Neural progenitor cell (in vitro differentiated cells): ENCODE data around the gene TOMM20L. TPM values are rescaled to one million over a fixed set of nuclear protein-coding genes. Genes with fewer than 3 reads are reported as not detected.
A peak's percentile ranks its signal among the peaks of the same experiment; 100 is the strongest.

Source experiments
- DNase-seq: peaks from one replicate; pipeline ENCODE4 v3.0.0-alpha.2; 2016; ENCODE audit warnings: low spot score
- H2AFZ ChIP-seq: fragments of 200-600 bp; sonication (generic); replicated peaks from 2 replicates; pipeline ENCODE4 v1.6.1; 2016; ENCODE audit warnings: antibody characterized with exemption
- H3F3A ChIP-seq: fragments of 200-600 bp; sonication (generic); 2 replicates; pipeline ENCODE4 v1.6.1; 2016; ENCODE audit warnings: antibody characterized with exemption, low read depth
- H3K27ac ChIP-seq: fragments of 200-600 bp; sonication (generic); 2 replicates; pipeline ENCODE4 v1.5.1; 2016; ENCODE audit warnings: mild to moderate bottlenecking
- H3K27me3 ChIP-seq: fragments of 200-600 bp; sonication (generic); 2 replicates; pipeline ENCODE4 v1.6.1; 2016; ENCODE audit warnings: mild to moderate bottlenecking, moderate library complexity
- H3K36me3 ChIP-seq: fragments of 200-600 bp; sonication (generic); 2 replicates; pipeline ENCODE4 v1.5.1; 2016
- H3K4me1 ChIP-seq: fragments of 200-600 bp; sonication (generic); 2 replicates; pipeline ENCODE4 v1.6.1; 2016; ENCODE audit warnings: mixed run types
- H3K4me2 ChIP-seq: fragments of 200-600 bp; sonication (generic); 2 replicates; pipeline ENCODE4 v1.6.1; 2016
- H3K4me3 ChIP-seq: fragments of 200-600 bp; sonication (generic); 2 replicates; pipeline ENCODE4 v1.5.1; 2016
- H3K79me2 ChIP-seq: fragments of 200-600 bp; sonication (generic); 2 replicates; pipeline ENCODE4 v1.6.1; 2016; ENCODE audit warnings: low read depth
- H3K9ac ChIP-seq: fragments of 200-600 bp; sonication (generic); 2 replicates; pipeline ENCODE4 v1.6.1; 2016
- H3K9me3 ChIP-seq: fragments of 200-600 bp; sonication (generic); 2 replicates; pipeline ENCODE4 v1.5.1; 2016; ENCODE audit warnings: low read depth
- H4K20me1 ChIP-seq: fragments of 200-600 bp; sonication (generic); 2 replicates; pipeline ENCODE4 v1.6.1; 2016; ENCODE audit warnings: low read depth
- H3K27ac Mint-ChIP-seq: 3 replicates; pipeline ENCODE4 v1.8.0; 2021; ENCODE audit warnings: mixed read lengths
- H3K27me3 Mint-ChIP-seq: 2 replicates; pipeline ENCODE4 v1.8.0; 2022; ENCODE audit warnings: low read depth, mild to moderate bottlenecking, inconsistent platforms, moderate library complexity, mixed read lengths; ENCODE audit not compliant: insufficient read depth
- H3K36me3 Mint-ChIP-seq: 3 replicates; pipeline ENCODE4 v1.8.0; 2021; ENCODE audit warnings: mixed read lengths
- H3K4me1 Mint-ChIP-seq: 3 replicates; pipeline ENCODE4 v1.8.0; 2021; ENCODE audit warnings: mixed read lengths
- H3K4me3 Mint-ChIP-seq: 3 replicates; pipeline ENCODE4 v1.8.0; 2021; ENCODE audit warnings: mild to moderate bottlenecking, moderate library complexity, mixed read lengths
- H3K9me3 Mint-ChIP-seq: 3 replicates; pipeline ENCODE4 v1.8.0; 2020; ENCODE audit warnings: mixed read lengths
- EZH2 ChIP-seq: fragments of 200-600 bp; sonication (generic); IDR thresholded peaks from 2 replicates; pipeline ENCODE4 v1.6.1; 2017; ENCODE audit warnings: antibody characterized with exemption, mild to moderate bottlenecking, moderate library complexity
- EZH2phosphoT487 ChIP-seq: fragments of 200-600 bp; sonication (generic); IDR thresholded peaks from 2 replicates; pipeline ENCODE4 v1.6.1; 2017; ENCODE audit warnings: antibody characterized with exemption
- total RNA-seq: library from RNA; depleted of rRNA; stranded (reverse); fragments of >200 nt; gene quantifications from 2 replicates; pipeline ENCODE4 v1.2.3, GENCODE V29; 2015; ENCODE audit warnings: low replicate concordance
- TF ChIP-seq, protein P1 (sequence below): fragments of 200-600 bp; sonication (generic); IDR thresholded peaks from 2 replicates; pipeline ENCODE4 v1.5.1; 2017; ENCODE audit warnings: antibody characterized with exemption, mild to moderate bottlenecking

TOMM20L gene
- total RNA-seq, 1 donor from 2014 or later, result not detected

- H3K36me3 Mint-ChIP-seq, result peaks cover 3% of the 10 kb centered on the region
- H3K9me3 Mint-ChIP-seq, result no peaks in the 10 kb centered on the region
- H3K4me3 ChIP-seq, result peak within 1 kb of the TSS; percentile 90
- H3K9ac ChIP-seq, result peak within 1 kb of the TSS; percentile 54
- peak within 1 kb of the TSS; percentile 79 for H3K27ac ChIP-seq
- TF ChIP-seq EZH2, result no peak
- TF ChIP-seq, protein P1, sequence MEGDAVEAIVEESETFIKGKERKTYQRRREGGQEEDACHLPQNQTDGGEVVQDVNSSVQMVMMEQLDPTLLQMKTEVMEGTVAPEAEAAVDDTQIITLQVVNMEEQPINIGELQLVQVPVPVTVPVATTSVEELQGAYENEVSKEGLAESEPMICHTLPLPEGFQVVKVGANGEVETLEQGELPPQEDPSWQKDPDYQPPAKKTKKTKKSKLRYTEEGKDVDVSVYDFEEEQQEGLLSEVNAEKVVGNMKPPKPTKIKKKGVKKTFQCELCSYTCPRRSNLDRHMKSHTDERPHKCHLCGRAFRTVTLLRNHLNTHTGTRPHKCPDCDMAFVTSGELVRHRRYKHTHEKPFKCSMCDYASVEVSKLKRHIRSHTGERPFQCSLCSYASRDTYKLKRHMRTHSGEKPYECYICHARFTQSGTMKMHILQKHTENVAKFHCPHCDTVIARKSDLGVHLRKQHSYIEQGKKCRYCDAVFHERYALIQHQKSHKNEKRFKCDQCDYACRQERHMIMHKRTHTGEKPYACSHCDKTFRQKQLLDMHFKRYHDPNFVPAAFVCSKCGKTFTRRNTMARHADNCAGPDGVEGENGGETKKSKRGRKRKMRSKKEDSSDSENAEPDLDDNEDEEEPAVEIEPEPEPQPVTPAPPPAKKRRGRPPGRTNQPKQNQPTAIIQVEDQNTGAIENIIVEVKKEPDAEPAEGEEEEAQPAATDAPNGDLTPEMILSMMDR, result no peak
- TF ChIP-seq EZH2phosphoT487, result no peak
- H3K4me2 ChIP-seq, result peak within 1 kb of the TSS; percentile 92
- H2AFZ ChIP-seq, result peak within 1 kb of the TSS; percentile 100
- H3K36me3 ChIP-seq, result peaks cover 3% of the 10 kb centered on the region
- H3K4me1 ChIP-seq, result peaks cover 6% of the 10 kb centered on the region
- H3K9me3 ChIP-seq, result no peaks in the 10 kb centered on the region
- peaks cover 21% of the 10 kb centered on the region for H3K4me1 Mint-ChIP-seq
- peaks cover 4% of the 10 kb centered on the region for H3K27me3 Mint-ChIP-seq
- peaks cover 10% of the 10 kb centered on the region for H3F3A ChIP-seq
- DNase-seq, result peak; percentile 98
- no peaks in the 10 kb centered on the region for H3K27me3 ChIP-seq
- H4K20me1 ChIP-seq, result no peaks in the 10 kb centered on the region
- H3K79me2 ChIP-seq, result peaks cover 58% of the 10 kb centered on the region
- H3K27ac Mint-ChIP-seq, result peak within 1 kb of the TSS; percentile 96
- peak within 1 kb of the TSS; percentile 97 for H3K4me3 Mint-ChIP-seq
Observed at GRCh38 chr14:58427281-58428117, 31.8 kb downstream of the TOMM20L start, which contains the start of the genes KIAA0586 and TIMM9. Gene KIAA0586, plus strand, starts transcription at chr14:58427719. Its CDS starts 546 bp downstream, at chr14:58428265. Gene TIMM9, minus strand, starts transcription at chr14:58427531. Its CDS starts 15,586 bp downstream, at chr14:58411945.

- peak; percentile 51 for DNase-seq
- Histone ChIP-seq H3K9me3 (no peaks in the 10 kb centered on the region), H3F3A (peaks cover 10% of the 10 kb centered on the region), H3K4me2 (peak overlapping the region; percentile 92), H4K20me1 (no peaks in the 10 kb centered on the region), H3K4me3 (peak overlapping the region; percentile 90), H3K4me1 (peaks cover 6% of the 10 kb centered on the region), H2AFZ (peak overlapping the region; percentile 100), H3K27ac (peak overlapping the region; percentile 2), H3K9ac (peak overlapping the region; percentile 54), H3K79me2 (peaks cover 58% of the 10 kb centered on the region), H3K36me3 (peaks cover 8% of the 10 kb centered on the region), H3K27me3 (no peaks in the 10 kb centered on the region)
- H3K27me3 Mint-ChIP-seq, result peaks cover 4% of the 10 kb centered on the region
- no peaks in the 10 kb centered on the region for H3K9me3 Mint-ChIP-seq
- H3K27ac Mint-ChIP-seq, result peak overlapping the region; percentile 61
- H3K4me1 Mint-ChIP-seq, result peaks cover 21% of the 10 kb centered on the region
- peak overlapping the region; percentile 97 for H3K4me3 Mint-ChIP-seq
- TF ChIP-seq EZH2, result no peak
- no peak for TF ChIP-seq EZH2phosphoT487
- TF ChIP-seq, protein P1, result no peak
- peaks cover 3% of the 10 kb centered on the region for H3K36me3 Mint-ChIP-seq
Observed at GRCh38 chr14:58428118-58428683, 32.5 kb downstream of the TOMM20L start.

DNA sequence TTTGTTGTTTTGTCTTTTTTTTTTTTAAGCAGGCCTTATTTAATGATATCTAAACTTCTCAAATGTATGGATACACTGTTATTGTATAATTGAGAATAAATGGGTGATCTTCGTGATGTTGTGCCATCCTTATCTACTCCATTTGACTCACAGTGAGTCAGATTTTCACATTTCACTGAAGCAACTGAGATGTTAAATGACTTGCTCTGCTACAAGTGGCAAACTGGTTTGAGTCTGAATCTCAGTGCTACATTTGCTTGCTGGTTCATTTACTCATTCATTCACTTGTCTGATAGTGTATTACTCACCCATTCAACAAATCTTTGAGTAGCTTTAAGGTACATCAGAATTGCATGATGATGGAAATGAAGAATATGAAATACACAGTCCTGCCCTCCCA lies 34.4 kb downstream of the TOMM20L start:
- Mint-ChIP-seq H3K9me3 (no peaks in the 10 kb centered on the region), H3K4me1 (peaks cover 18% of the 10 kb centered on the region), H3K27ac (no peak overlapping the region), H3K36me3 (peaks cover 5% of the 10 kb centered on the region), H3K4me3 (peak overlapping the region; percentile 60), H3K27me3 (peaks cover 4% of the 10 kb centered on the region)
- Histone ChIP-seq H3K4me1 (peaks cover 6% of the 10 kb centered on the region), H3K27me3 (no peaks in the 10 kb centered on the region), H4K20me1 (no peaks in the 10 kb centered on the region), H3K4me2 (peak overlapping the region; percentile 92), H2AFZ (no peak overlapping the region), H3K9ac (peak overlapping the region; percentile 54), H3K27ac (no peak overlapping the region), H3K36me3 (peaks cover 12% of the 10 kb centered on the region), H3F3A (peaks cover 10% of the 10 kb centered on the region), H3K79me2 (peaks cover 47% of the 10 kb centered on the region), H3K9me3 (no peaks in the 10 kb centered on the region), H3K4me3 (peak overlapping the region; percentile 90)
- no peak for TF ChIP-seq EZH2
- TF ChIP-seq, protein P1, result no peak
- no peak for TF ChIP-seq EZH2phosphoT487
- no peak for DNase-seq
